BLaER1 (cell line): ENCODE measurements around the gene RGPD3.
"Not testable (repeated sequence)": the region's sequence is repeated elsewhere in the genome, so short reads cannot be mapped to it uniquely, and the experiment has no call there.

ENCODE experiments used
- H3K27ac ChIP-seq: shearing (Covaris generic); formaldehyde crosslinking; 2 replicates; pipeline ENCODE4 v1.8.1; 2022
- H3K27me3 ChIP-seq: shearing (Covaris generic); formaldehyde crosslinking; 2 replicates; pipeline ENCODE4 v1.8.1; 2022
- H3K36me3 ChIP-seq: shearing (Covaris generic); formaldehyde crosslinking; 2 replicates; pipeline ENCODE4 v1.8.1; 2022
- H3K4me1 ChIP-seq: shearing (Covaris generic); formaldehyde crosslinking; 2 replicates; pipeline ENCODE4 v1.8.1; 2022
- H3K4me2 ChIP-seq: shearing (Covaris generic); formaldehyde crosslinking; 2 replicates; pipeline ENCODE4 v1.8.1; 2022
- H3K4me3 ChIP-seq: shearing (Covaris generic); formaldehyde crosslinking; 2 replicates; pipeline ENCODE4 v1.8.1; 2022
- H3K9ac ChIP-seq: shearing (Covaris generic); formaldehyde crosslinking; 2 replicates; pipeline ENCODE4 v1.8.1; 2022
- H3K9me3 ChIP-seq: shearing (Covaris generic); formaldehyde crosslinking; 2 replicates; pipeline ENCODE4 v1.8.1; 2022
- H4K20me1 ChIP-seq: shearing (Covaris generic); formaldehyde crosslinking; 2 replicates; pipeline ENCODE4 v1.8.1; 2022

RGPD3 gene

GRCh38 chr2:106500350-106500749, 32.1 kb upstream of the RGPD3 start:
- not testable (repeated sequence) for H3K4me3 ChIP-seq, H3K36me3 ChIP-seq, H3K4me2 ChIP-seq, H3K27ac ChIP-seq, H4K20me1 ChIP-seq, H3K9me3 ChIP-seq, H3K4me1 ChIP-seq, H3K27me3 ChIP-seq, H3K9ac ChIP-seq

DNA sequence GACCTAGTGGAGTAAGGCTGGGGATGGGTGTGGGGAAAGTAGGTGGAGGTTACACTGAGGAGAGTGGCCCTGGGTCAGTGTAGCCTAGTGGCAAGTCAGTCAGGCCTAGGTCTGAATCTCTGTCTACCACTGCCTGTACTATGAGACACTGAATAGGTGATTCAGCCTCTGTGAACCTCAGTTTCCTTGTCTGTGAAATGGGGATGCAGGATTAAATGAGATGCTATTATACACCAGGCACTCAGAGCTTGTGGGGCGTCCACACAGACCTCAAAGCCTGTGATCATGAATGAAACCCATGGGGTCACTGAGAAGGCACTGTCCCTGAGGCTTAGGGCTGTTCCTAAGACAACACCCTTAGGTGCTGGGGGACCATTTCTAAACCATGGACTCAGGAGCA, 30.3 kb upstream of the RGPD3 start:
- H3K36me3 ChIP-seq, H3K27me3 ChIP-seq, H3K4me1 ChIP-seq, H4K20me1 ChIP-seq, H3K9ac ChIP-seq, H3K4me3 ChIP-seq, H3K27ac ChIP-seq, H3K4me2 ChIP-seq, H3K9me3 ChIP-seq: not testable (repeated sequence)

DNA sequence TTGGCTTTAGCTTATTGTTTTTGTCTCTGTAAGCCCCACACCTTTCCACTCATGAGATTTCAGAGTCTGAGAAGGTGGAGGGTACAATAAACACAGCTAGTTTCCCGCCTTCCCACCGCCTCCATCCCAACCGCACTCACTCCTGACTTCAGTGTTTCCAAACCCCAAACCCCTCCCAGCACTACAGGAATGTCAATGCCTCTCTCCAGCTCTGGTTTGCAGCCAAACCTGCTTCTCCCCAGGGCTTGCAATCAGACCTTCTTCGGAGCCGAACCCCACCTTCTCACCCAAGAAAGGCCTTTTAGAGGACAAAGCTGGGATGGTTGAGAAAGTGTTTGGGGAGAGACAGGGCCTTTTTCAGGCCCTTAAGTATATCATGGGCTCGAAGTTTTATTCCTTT, 24.7 kb upstream of the RGPD3 start:
- not testable (repeated sequence) for H3K27me3 ChIP-seq, H4K20me1 ChIP-seq, H3K36me3 ChIP-seq, H3K9me3 ChIP-seq, H3K4me3 ChIP-seq, H3K9ac ChIP-seq, H3K27ac ChIP-seq, H3K4me1 ChIP-seq, H3K4me2 ChIP-seq

DNA sequence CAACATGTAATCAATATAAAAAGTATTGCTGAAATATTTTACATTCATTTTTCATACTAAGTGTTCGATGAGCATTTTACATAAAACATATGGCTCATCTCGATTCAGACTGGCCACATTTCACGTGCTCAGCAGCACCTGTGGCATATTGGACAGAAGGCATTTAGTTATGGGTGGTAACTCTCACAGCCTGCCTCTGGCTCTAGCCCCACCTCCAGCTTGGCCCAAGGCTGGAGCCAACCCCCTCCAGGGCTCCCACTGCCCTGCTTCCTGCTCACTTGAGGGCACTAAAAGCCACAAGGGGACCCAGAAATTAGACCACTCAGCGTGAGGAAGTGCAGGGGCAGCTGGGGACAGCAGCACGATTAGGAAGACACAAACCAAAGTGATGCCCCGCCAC, 24.2 kb upstream of the RGPD3 start:
- not testable (repeated sequence) for H3K27me3 ChIP-seq, H3K9me3 ChIP-seq, H4K20me1 ChIP-seq, H3K36me3 ChIP-seq, H3K9ac ChIP-seq, H3K4me2 ChIP-seq, H3K4me3 ChIP-seq, H3K4me1 ChIP-seq, H3K27ac ChIP-seq

- not testable (repeated sequence) for H3K4me3 ChIP-seq, H3K4me2 ChIP-seq, H3K27me3 ChIP-seq
Measured at GRCh38 chr2:106489701-106490100, 21.5 kb upstream of the RGPD3 start.

GRCh38 chr2:106487386-106488191, 19.4 kb upstream of the RGPD3 start:
- H3K4me1 ChIP-seq, H3K4me3 ChIP-seq, H3K9ac ChIP-seq, H3K9me3 ChIP-seq, H4K20me1 ChIP-seq, H3K27me3 ChIP-seq, H3K4me2 ChIP-seq, H3K36me3 ChIP-seq, H3K27ac ChIP-seq: not testable (repeated sequence)

More at GRCh38 chr2:106489701-106490100, 21.5 kb upstream of the RGPD3 start:
- H3K36me3 ChIP-seq, H3K9me3 ChIP-seq, H4K20me1 ChIP-seq, H3K27ac ChIP-seq, H3K4me1 ChIP-seq, H3K9ac ChIP-seq: not testable (repeated sequence)

DNA sequence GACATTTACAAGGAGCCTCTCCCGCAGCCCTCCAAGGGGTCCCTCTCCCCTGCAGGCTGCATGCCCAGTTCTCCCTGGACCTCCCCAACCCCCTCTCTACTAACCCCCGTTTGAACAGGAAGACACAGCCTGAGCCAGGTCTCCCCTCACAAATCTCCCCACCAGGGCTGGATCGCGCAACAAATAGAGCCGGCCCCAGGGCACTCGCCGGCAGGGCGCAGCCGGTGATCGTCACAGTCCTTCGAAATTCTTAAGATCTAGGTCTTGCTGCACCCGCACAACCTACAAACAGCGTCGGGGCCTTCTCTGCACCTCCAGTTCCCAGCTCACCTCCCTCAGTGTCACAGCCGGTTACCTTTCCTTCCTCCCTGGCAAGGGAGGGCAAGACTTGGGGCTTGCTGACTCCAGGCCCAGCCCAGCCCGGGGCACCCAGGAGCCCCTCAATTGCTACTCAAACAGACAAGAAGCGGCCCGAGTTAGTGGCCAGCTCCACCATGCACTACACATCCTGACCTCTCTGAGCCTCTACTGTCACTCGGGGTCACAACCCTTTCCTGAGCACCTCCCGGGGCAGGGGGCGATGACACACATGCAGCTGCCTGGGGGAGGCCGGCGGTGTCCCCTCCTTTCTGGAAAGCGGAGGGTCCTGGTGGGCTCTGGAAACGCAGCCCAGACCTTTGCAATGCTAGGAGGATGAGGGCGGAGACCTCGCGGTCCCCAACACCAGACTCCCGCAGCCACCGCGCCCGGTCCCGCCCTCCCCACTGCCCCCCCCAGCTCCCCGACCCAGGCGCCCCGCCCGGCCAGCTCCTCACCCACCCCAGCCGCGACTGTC, 18.6 kb upstream of the RGPD3 start, which contains the start of gene CD8B2:
TSS of gene CD8B2 (plus strand) at position 814 of the 835 bp plus-strand sequence. CDS start 63 bp downstream, outside the sequence.
- H3K9me3 ChIP-seq, H3K36me3 ChIP-seq, H4K20me1 ChIP-seq, H3K27me3 ChIP-seq, H3K4me1 ChIP-seq, H3K4me2 ChIP-seq, H3K27ac ChIP-seq, H3K4me3 ChIP-seq, H3K9ac ChIP-seq: not testable (repeated sequence)

DNA sequence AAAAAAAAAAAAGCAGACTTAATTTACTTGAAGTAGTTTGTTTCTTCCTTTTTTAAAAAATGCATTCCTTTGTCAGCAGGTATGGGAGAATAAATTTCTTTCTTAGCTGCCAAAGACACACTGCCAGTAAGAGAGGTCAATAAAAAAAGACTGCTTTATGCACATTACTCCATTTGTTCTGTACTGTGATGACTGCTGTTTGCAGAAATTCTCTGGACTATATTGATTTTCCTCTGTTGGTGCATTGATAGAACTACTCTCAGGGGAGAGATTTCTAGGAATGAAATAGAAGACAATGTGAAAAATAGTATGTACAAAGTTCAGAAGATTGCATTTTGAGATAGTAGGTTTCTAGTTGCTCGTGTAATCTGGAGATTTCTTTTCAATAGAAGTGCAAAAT, 11.3 kb upstream of the RGPD3 start:
- H3K4me2 ChIP-seq, H3K9ac ChIP-seq, H3K27me3 ChIP-seq, H3K9me3 ChIP-seq, H3K4me3 ChIP-seq, H4K20me1 ChIP-seq, H3K36me3 ChIP-seq, H3K4me1 ChIP-seq, H3K27ac ChIP-seq: not testable (repeated sequence)

- not testable (repeated sequence) for H3K4me2 ChIP-seq, H3K4me1 ChIP-seq, H3K27ac ChIP-seq, H3K27me3 ChIP-seq, H3K9me3 ChIP-seq, H3K4me3 ChIP-seq, H3K9ac ChIP-seq, H3K36me3 ChIP-seq, H4K20me1 ChIP-seq
Measured at GRCh38 chr2:106477647-106478046, 9.4 kb upstream of the RGPD3 start.

GRCh38 chr2:106470658-106471057, 2.4 kb upstream of the RGPD3 start:
- not testable (repeated sequence) for H3K27me3 ChIP-seq, H3K36me3 ChIP-seq, H3K4me1 ChIP-seq, H3K4me3 ChIP-seq, H3K9ac ChIP-seq, H4K20me1 ChIP-seq, H3K4me2 ChIP-seq, H3K27ac ChIP-seq
- peaks cover 22% of the 10 kb centered on the region for H3K9me3 ChIP-seq

GRCh38 chr2:106467516-106467915, 697 bp downstream of the RGPD3 start:
- H3K27me3 ChIP-seq = not testable (repeated sequence)
- H3K9me3 ChIP-seq = peaks cover 22% of the 10 kb centered on the region

GRCh38 chr2:106461882-106462281, 6.3 kb downstream of the RGPD3 start:
- H3K4me3 ChIP-seq, H4K20me1 ChIP-seq: not testable (repeated sequence)

More at GRCh38 chr2:106467516-106467915, 697 bp downstream of the RGPD3 start:
- not testable (repeated sequence) for H3K27ac ChIP-seq, H4K20me1 ChIP-seq, H3K36me3 ChIP-seq, H3K9ac ChIP-seq, H3K4me3 ChIP-seq, H3K4me1 ChIP-seq, H3K4me2 ChIP-seq

DNA sequence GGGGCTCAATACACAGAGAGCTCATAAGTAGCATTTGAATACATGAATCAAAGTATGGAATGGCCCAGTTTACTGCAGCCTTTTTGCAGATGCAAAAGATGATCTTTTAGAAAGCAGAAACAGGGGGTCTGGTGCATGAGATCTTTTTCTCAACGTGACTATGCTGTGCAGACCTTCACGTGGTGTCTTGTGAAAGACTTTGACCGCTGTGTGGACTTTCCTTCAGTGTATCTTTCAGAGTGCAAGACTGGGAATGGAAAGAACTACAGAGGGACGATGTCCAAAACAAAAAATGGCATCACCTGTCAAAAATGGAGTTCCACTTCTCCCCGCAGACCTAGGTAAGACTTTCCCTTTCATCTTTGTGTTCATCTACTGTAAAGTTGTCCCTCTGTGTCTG, 77.5 kb downstream of the RGPD3 start:
- not testable (repeated sequence) for H3K27ac ChIP-seq, H4K20me1 ChIP-seq, H3K36me3 ChIP-seq, H3K4me3 ChIP-seq, H3K9ac ChIP-seq, H3K27me3 ChIP-seq, H3K9me3 ChIP-seq, H3K4me1 ChIP-seq, H3K4me2 ChIP-seq

More at GRCh38 chr2:106461882-106462281, 6.3 kb downstream of the RGPD3 start:
- not testable (repeated sequence) for H3K9ac ChIP-seq, H3K9me3 ChIP-seq, H3K4me1 ChIP-seq, H3K4me2 ChIP-seq, H3K36me3 ChIP-seq, H3K27ac ChIP-seq, H3K27me3 ChIP-seq

DNA sequence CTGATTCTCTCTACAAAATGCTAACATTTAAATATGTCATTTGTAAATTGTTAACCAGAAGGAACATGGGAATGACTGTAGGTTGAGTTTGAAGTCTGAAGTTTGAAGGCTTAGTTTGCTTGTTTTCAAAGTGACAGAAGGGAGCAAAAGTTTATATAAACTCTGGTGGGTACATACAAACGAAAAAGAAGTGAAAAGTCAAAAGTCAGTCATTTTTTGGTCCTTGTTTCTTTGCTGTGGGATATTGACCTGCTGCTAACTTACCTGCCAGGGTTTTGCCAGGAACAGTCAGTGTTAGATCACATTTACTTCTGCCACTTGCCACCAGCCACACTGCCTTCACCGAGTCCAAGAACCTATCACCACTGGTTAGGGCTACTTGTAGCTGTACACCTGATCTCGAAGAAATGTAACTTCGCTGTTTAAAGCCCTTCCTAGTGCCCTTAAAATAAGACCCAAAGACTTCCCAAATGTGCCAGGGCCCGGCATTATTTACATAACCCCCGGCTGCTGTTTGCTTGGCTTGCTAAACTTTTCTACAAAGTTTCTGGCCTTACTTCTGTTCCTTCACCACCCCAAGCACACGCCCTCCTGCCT, 79.3 kb downstream of the RGPD3 start:
- H3K4me2 ChIP-seq, H3K36me3 ChIP-seq, H4K20me1 ChIP-seq, H3K9ac ChIP-seq, H3K27ac ChIP-seq, H3K27me3 ChIP-seq, H3K4me1 ChIP-seq, H3K9me3 ChIP-seq, H3K4me3 ChIP-seq: not testable (repeated sequence)
